GM18858 (cell line): ENCODE data around the gene C4orf36.

Source experiments
- ATAC-seq: cut with Tn5 transposase; IDR thresholded peaks from one replicate; pipeline ENCODE4 v1.9.1; 2021; ENCODE audit not compliant: unreplicated experiment

The C4orf36 gene

GRCh38 chr4:86891762-86892635, at the start of gene C4orf36:
C4orf36 (minus strand) TSS chr4:86892422; CDS start chr4:86891520, 902 bp downstream.
- ATAC-seq: no peak

GRCh38 chr4:86940920-86941460, 48.8 kb upstream of the C4orf36 start:
- no peak for ATAC-seq

- ATAC-seq: peak; percentile 73
Observed at GRCh38 chr4:86939729-86940575, 47.7 kb upstream of the C4orf36 start.

- ATAC-seq: no peak
Observed at GRCh38 chr4:86938771-86939520, 46.7 kb upstream of the C4orf36 start.

- peak; percentile 21 for ATAC-seq
Observed at GRCh38 chr4:86935853-86936733, 43.9 kb upstream of the C4orf36 start.

- no peak for ATAC-seq
Observed at GRCh38 chr4:86935566-86935852, 43.3 kb upstream of the C4orf36 start.

- peak; percentile 32 for ATAC-seq
Observed at GRCh38 chr4:86934771-86935565, 42.7 kb upstream of the C4orf36 start, which contains the start of gene AFF1. AFF1 (plus strand) TSS chr4:86935011; CDS start chr4:86948534, 13,523 bp downstream.

GRCh38 chr4:86934147-86934770, 42.0 kb upstream of the C4orf36 start:
- ATAC-seq: no peak

- ATAC-seq: no peak
Observed at GRCh38 chr4:86928400-86929255, 36.4 kb upstream of the C4orf36 start.

GRCh38 chr4:86927843-86928395, 35.7 kb upstream of the C4orf36 start:
- no peak for ATAC-seq

- no peak for ATAC-seq
Observed at GRCh38 chr4:86926435-86927086, 34.3 kb upstream of the C4orf36 start.

GRCh38 chr4:86924811-86925210, 32.6 kb upstream of the C4orf36 start:
- ATAC-seq: no peak

GRCh38 chr4:86921608-86922252, 29.5 kb upstream of the C4orf36 start:
- no peak for ATAC-seq

GRCh38 chr4:86919561-86920223, 27.5 kb upstream of the C4orf36 start:
- no peak for ATAC-seq

- no peak for ATAC-seq
Observed at GRCh38 chr4:86918539-86919072, 26.4 kb upstream of the C4orf36 start.
